Superior temporal gyrus (tissue), 1 donor: ENCODE data around the gene IL26.
"Not testable (repeated sequence)": the region's sequence is repeated elsewhere in the genome, so short reads cannot be mapped to it uniquely, and the experiment has no call there.

Experiments used
- DNase-seq: peaks from one replicate; pipeline ENCODE4 v3.0.0-alpha.2; 2016; ENCODE audit errors: extremely low spot score

IL26 gene

GRCh38 chr12:68199127-68199526 is 26.5 kb downstream of the IL26 start:
- DNase-seq, result no peak

GRCh38 chr12:68198507-68199086 is 27.0 kb downstream of the IL26 start:
- no peak for DNase-seq

- no peak for DNase-seq
These were observed 35.3 kb downstream of the IL26 start for GRCh38 chr12:68190301-68190700.

- DNase-seq, result no peak
These were observed 35.8 kb downstream of the IL26 start for GRCh38 chr12:68189821-68190242.

GRCh38 chr12:68185598-68185997 is 40.0 kb downstream of the IL26 start:
- no peak for DNase-seq

- no peak for DNase-seq
These were observed 44.5 kb downstream of the IL26 start for GRCh38 chr12:68180792-68181744.

- no peak for DNase-seq
These were observed 46.7 kb downstream of the IL26 start for GRCh38 chr12:68178774-68179439.

GRCh38 chr12:68178184-68178583 is 47.4 kb downstream of the IL26 start:
- no peak for DNase-seq

- no peak for DNase-seq
These were observed 48.0 kb downstream of the IL26 start for GRCh38 chr12:68177562-68177961.

- no peak for DNase-seq
These were observed 49.4 kb downstream of the IL26 start for GRCh38 chr12:68176257-68176656.

GRCh38 chr12:68175557-68176061 is 50.0 kb downstream of the IL26 start:
- no peak for DNase-seq

GRCh38 chr12:68174761-68175160 is 50.8 kb downstream of the IL26 start:
- not testable (repeated sequence) for DNase-seq

- no peak for DNase-seq
These were observed 51.8 kb downstream of the IL26 start for GRCh38 chr12:68173792-68174191.

- no peak for DNase-seq
These were observed 54.9 kb downstream of the IL26 start for GRCh38 chr12:68170726-68171125.

GRCh38 chr12:68169213-68169889 is 56.3 kb downstream of the IL26 start:
- DNase-seq, result no peak

- DNase-seq, result no peak
These were observed 59.2 kb downstream of the IL26 start for GRCh38 chr12:68166317-68166831.

- DNase-seq, result no peak
These were observed 62.0 kb downstream of the IL26 start for GRCh38 chr12:68163560-68164081.

- DNase-seq, result no peak
These were observed 63.2 kb downstream of the IL26 start for GRCh38 chr12:68162374-68162773.

GRCh38 chr12:68159681-68160304 is 65.8 kb downstream of the IL26 start, which contains the start of gene IFNG:
Gene IFNG (minus strand): TSS chr12:68159740. CDS start chr12:68159615, 125 bp downstream.
- no peak for DNase-seq

- no peak for DNase-seq
These were observed 67.2 kb downstream of the IL26 start for GRCh38 chr12:68158432-68158831.

GRCh38 chr12:68157380-68157779 is 68.2 kb downstream of the IL26 start:
- no peak for DNase-seq
